Measurements from ENCODE around the gene GRAP.

GRAP gene

DNA sequence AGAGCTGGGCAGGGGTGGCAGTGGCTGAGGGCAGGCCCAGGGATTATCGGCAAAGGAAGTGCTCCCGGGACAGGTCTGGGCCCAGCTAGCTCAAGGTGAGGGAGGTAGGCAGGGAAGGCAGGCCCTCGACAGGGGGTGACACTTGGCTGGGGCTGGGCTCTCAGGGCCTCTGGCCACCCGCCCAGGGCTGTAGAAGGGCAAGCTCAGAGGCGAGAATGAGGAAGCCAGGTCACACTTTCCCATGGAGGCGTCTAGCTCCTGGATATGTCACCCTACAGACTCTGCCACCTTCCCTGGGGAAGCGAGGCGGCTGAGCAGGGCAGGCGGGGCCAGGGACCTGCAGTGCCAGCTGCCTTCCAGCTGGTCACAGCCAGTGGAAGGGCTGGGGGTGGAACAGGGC, 61.3 kb downstream of the GRAP start:
- DNase-seq (ENCODE audit: low read depth), result no peak
- no peak overlapping the region for H3K4me3 ChIP-seq (ENCODE audit: low read depth, low read length)
- TF ChIP-seq CTCF (IDR thresholded peaks at IDR 0.05; ENCODE audit: control insufficient read depth, extremely low read depth, insufficient read depth), result no peak

- TF ChIP-seq CTCF (IDR thresholded peaks at IDR 0.05; ENCODE audit: control insufficient read depth, extremely low read depth, insufficient read depth), result no peak
- DNase-seq (ENCODE audit: low read depth), result peak; percentile 63
- H3K4me3 ChIP-seq (ENCODE audit: low read depth, low read length), result no peak overlapping the region
Measured at GRCh38 chr17:18984273-18985114, 62.3 kb downstream of the GRAP start.

GRCh38 chr17:18981642-18982424, 64.9 kb downstream of the GRAP start:
- DNase-seq (ENCODE audit: low read depth), result no peak
- no peak for TF ChIP-seq CTCF (IDR thresholded peaks at IDR 0.05; ENCODE audit: control insufficient read depth, extremely low read depth, insufficient read depth)
- no peak overlapping the region for H3K4me3 ChIP-seq (ENCODE audit: low read depth, low read length)

GRCh38 chr17:18981335-18981641, 65.5 kb downstream of the GRAP start:
- no peak for DNase-seq (ENCODE audit: low read depth)
- no peak overlapping the region for H3K4me3 ChIP-seq (ENCODE audit: low read depth, low read length)
- TF ChIP-seq CTCF (IDR thresholded peaks at IDR 0.05; ENCODE audit: control insufficient read depth, extremely low read depth, insufficient read depth), result no peak

GRCh38 chr17:18980682-18981334, 65.9 kb downstream of the GRAP start:
- no peak for DNase-seq (ENCODE audit: low read depth)
- TF ChIP-seq CTCF (IDR thresholded peaks at IDR 0.05; ENCODE audit: control insufficient read depth, extremely low read depth, insufficient read depth), result no peak
- no peak overlapping the region for H3K4me3 ChIP-seq (ENCODE audit: low read depth, low read length)

DNA sequence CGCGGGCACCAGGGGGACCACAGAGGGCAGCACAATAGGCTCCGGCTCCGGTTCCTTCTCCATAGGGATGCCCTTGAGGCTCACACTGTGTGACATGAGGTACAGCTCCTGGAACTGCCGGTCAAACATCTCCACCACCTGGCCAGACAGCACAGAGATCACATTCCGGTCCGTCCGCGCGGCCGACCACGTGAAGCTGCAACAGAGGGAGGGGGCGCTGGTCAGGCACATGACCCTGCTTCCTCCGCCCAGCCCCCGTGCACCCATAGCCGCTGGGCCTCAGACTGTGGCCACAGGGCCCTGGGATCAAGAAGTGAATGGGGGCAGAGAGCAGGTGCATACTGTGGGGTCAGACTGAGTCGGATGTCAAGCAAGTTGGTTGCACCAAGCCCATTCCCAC, 68.1 kb downstream of the GRAP start:
- TF ChIP-seq CTCF (IDR thresholded peaks at IDR 0.05; ENCODE audit: control insufficient read depth, extremely low read depth, insufficient read depth), result no peak
- DNase-seq (ENCODE audit: low read depth), result no peak
- no peak overlapping the region for H3K4me3 ChIP-seq (ENCODE audit: low read depth, low read length)
